ENCODE data around the gene TNNI3K.
A peak's percentile ranks its signal among the peaks of the same experiment; 100 is the strongest.

Gene TNNI3K

GRCh38 chr1:74316302-74316701 is 81.1 kb downstream of the TNNI3K start:
- DNase-seq (ENCODE audit: low spot score), result no peak

GRCh38 chr1:74317663-74318062 is 82.5 kb downstream of the TNNI3K start:
- DNase-seq (ENCODE audit: low spot score), result no peak

- no peak for DNase-seq (ENCODE audit: low spot score)
Measured at GRCh38 chr1:74323937-74324473, 88.8 kb downstream of the TNNI3K start.

GRCh38 chr1:74324684-74325448 is 89.7 kb downstream of the TNNI3K start:
- DNase-seq (ENCODE audit: low spot score), result no peak

- DNase-seq (ENCODE audit: low spot score), result no peak
Measured at GRCh38 chr1:74328851-74329250, 93.7 kb downstream of the TNNI3K start.

GRCh38 chr1:74333244-74333643 is 98.1 kb downstream of the TNNI3K start:
- DNase-seq (ENCODE audit: low spot score), result no peak

- DNase-seq (ENCODE audit: low spot score), result no peak
Measured at GRCh38 chr1:74334147-74334546, 99.0 kb downstream of the TNNI3K start.

GRCh38 chr1:74340656-74341055 is 105.5 kb downstream of the TNNI3K start:
- no peak for DNase-seq (ENCODE audit: low spot score)

GRCh38 chr1:74341702-74342339 is 106.6 kb downstream of the TNNI3K start:
- DNase-seq (ENCODE audit: low spot score), result peak; percentile 20

GRCh38 chr1:74343216-74343615 is 108.0 kb downstream of the TNNI3K start:
- DNase-seq (ENCODE audit: low spot score), result peak; percentile 15

GRCh38 chr1:74344387-74344786 is 109.2 kb downstream of the TNNI3K start:
- DNase-seq (ENCODE audit: low spot score), result no peak

- DNase-seq (ENCODE audit: low spot score), result peak; percentile 56
Measured at GRCh38 chr1:74356493-74356892, 121.3 kb downstream of the TNNI3K start.

GRCh38 chr1:74357150-74357549 is 122.0 kb downstream of the TNNI3K start:
- DNase-seq (ENCODE audit: low spot score), result no peak

- DNase-seq (ENCODE audit: low spot score), result peak; percentile 20
Measured at GRCh38 chr1:74357756-74358155, 122.6 kb downstream of the TNNI3K start.

GRCh38 chr1:74362691-74363090 is 127.5 kb downstream of the TNNI3K start:
- DNase-seq (ENCODE audit: low spot score), result no peak

GRCh38 chr1:74363220-74363619 is 128.0 kb downstream of the TNNI3K start:
- peak; percentile 22 for DNase-seq (ENCODE audit: low spot score)

- no peak for DNase-seq (ENCODE audit: low spot score)
Measured at GRCh38 chr1:74367175-74367813, 132.1 kb downstream of the TNNI3K start.

- DNase-seq (ENCODE audit: low spot score), result no peak
Measured at GRCh38 chr1:74368335-74368734, 133.1 kb downstream of the TNNI3K start.

GRCh38 chr1:74375376-74375775 is 140.2 kb downstream of the TNNI3K start:
- DNase-seq (ENCODE audit: low spot score), result no peak

GRCh38 chr1:74380252-74380651 is 145.1 kb downstream of the TNNI3K start:
- no peak for DNase-seq (ENCODE audit: low spot score)

GRCh38 chr1:74388855-74389254 is 153.7 kb downstream of the TNNI3K start:
- no peak for DNase-seq (ENCODE audit: low spot score)

GRCh38 chr1:74392186-74392585 is 157.0 kb downstream of the TNNI3K start:
- no peak for DNase-seq (ENCODE audit: low spot score)

- DNase-seq (ENCODE audit: low spot score), result no peak
Measured at GRCh38 chr1:74392840-74393239, 157.7 kb downstream of the TNNI3K start.
